WTC11 (cell line): Measurements from ENCODE around the gene PLXDC1. TPM values are rescaled to one million over a fixed set of nuclear protein-coding genes. Genes with fewer than 3 reads are reported as not detected.

Experiments used
- ATAC-seq: fragments of 200-7000 bp; cut with Tn5 transposase; 2 replicates; pipeline ENCODE4 v1.10.0; 2021; ENCODE audit warnings: mild to moderate bottlenecking, moderate library complexity
- CTCF ChIA-PET: fragments of 300-600 bp; sonication (Branson Sonifier 250); formaldehyde crosslinking; loops from one replicate; lab custom pipeline; 2021; ENCODE audit warnings: antibody characterized with exemption; lab: Charles Lee
- POLR2A ChIA-PET: fragments of 350-600 bp; sonication (Branson Sonifier 250); formaldehyde crosslinking; loops from one replicate; lab custom pipeline; 2021; ENCODE audit warnings: antibody characterized with exemption; lab: Charles Lee
- DNase-seq: peaks from one replicate; pipeline ENCODE4 v3.0.0; 2021; ENCODE audit warnings: low spot score
- H3K27ac Mint-ChIP-seq: 2 replicates; pipeline ENCODE4 v1.8.0; 2021; ENCODE audit warnings: mixed read lengths
- H3K27me3 Mint-ChIP-seq: 2 replicates; pipeline ENCODE4 v1.8.0; 2021; ENCODE audit warnings: low read depth, mild to moderate bottlenecking, moderate library complexity, mixed read lengths
- H3K36me3 Mint-ChIP-seq: 2 replicates; pipeline ENCODE4 v1.8.0; 2021; ENCODE audit warnings: mixed read lengths
- H3K4me1 Mint-ChIP-seq: 2 replicates; pipeline ENCODE4 v1.8.0; 2022; ENCODE audit warnings: mixed read lengths
- H3K4me3 Mint-ChIP-seq: 2 replicates; pipeline ENCODE4 v1.8.0; 2021; ENCODE audit warnings: mild to moderate bottlenecking, moderate library complexity, mixed read lengths
- H3K9me3 Mint-ChIP-seq: 2 replicates; pipeline ENCODE4 v1.8.0; 2021; ENCODE audit warnings: mixed read lengths
- AR ChIP-seq: fragments of 250-450 bp; sonication (Bioruptor Pico); IDR thresholded peaks from 2 replicates; pipeline ENCODE4 v1.9.0; 2021; ENCODE audit warnings: mild to moderate bottlenecking
- ATF2 ChIP-seq: sonication (generic); formaldehyde crosslinking; IDR thresholded peaks from 2 replicates; pipeline ENCODE4 v1.8.1; 2022; ENCODE audit warnings: low read depth, missing genetic modification reagents, borderline replicate concordance
- CREM ChIP-seq: sonication (generic); formaldehyde crosslinking; IDR thresholded peaks from 2 replicates; pipeline ENCODE4 v1.8.1; 2022; ENCODE audit warnings: mild to moderate bottlenecking, missing genetic modification reagents, moderate library complexity
- FOXJ3 ChIP-seq: sonication (generic); formaldehyde crosslinking; IDR thresholded peaks from 2 replicates; pipeline ENCODE4 v1.9.0; 2021; ENCODE audit warnings: missing genetic modification reagents, mild to moderate bottlenecking, borderline replicate concordance
- FOXP4 ChIP-seq: sonication (generic); formaldehyde crosslinking; IDR thresholded peaks from 2 replicates; pipeline ENCODE4 v1.8.0; 2022; ENCODE audit warnings: mild to moderate bottlenecking, missing genetic modification reagents
- HMGA2 ChIP-seq: fragments of 250-450 bp; sonication (Bioruptor Pico); IDR thresholded peaks from 2 replicates; pipeline ENCODE4 v1.4.0; 2021; ENCODE audit warnings: mild to moderate bottlenecking, moderate library complexity
- MYBL2 ChIP-seq: sonication (generic); formaldehyde crosslinking; IDR thresholded peaks from 2 replicates; pipeline ENCODE4 v1.8.1; 2023; ENCODE audit warnings: mild to moderate bottlenecking, moderate library complexity, missing genetic modification reagents
- NR2C2 ChIP-seq: sonication (generic); formaldehyde crosslinking; IDR thresholded peaks from 2 replicates; pipeline ENCODE4 v1.8.0; 2022; ENCODE audit warnings: mild to moderate bottlenecking, missing genetic modification reagents
- PRRX2 ChIP-seq: fragments of 250-450 bp; sonication (Bioruptor Pico); IDR thresholded peaks from 2 replicates; pipeline ENCODE4 v1.8.0; 2021; ENCODE audit warnings: mild to moderate bottlenecking
- RELA ChIP-seq: sonication (generic); formaldehyde crosslinking; IDR thresholded peaks from 2 replicates; pipeline ENCODE4 v1.8.1; 2022; ENCODE audit warnings: missing genetic modification reagents, mild to moderate bottlenecking, borderline replicate concordance
- TCF7 ChIP-seq: sonication (generic); formaldehyde crosslinking; IDR thresholded peaks from 2 replicates; pipeline ENCODE4 v1.8.0; 2022; ENCODE audit warnings: mild to moderate bottlenecking, low read depth, missing genetic modification reagents, moderate library complexity
- TEAD4 ChIP-seq: sonication (generic); formaldehyde crosslinking; IDR thresholded peaks from 2 replicates; pipeline ENCODE4 v1.8.0; 2022; ENCODE audit warnings: mild to moderate bottlenecking, missing genetic modification reagents
- TP53 ChIP-seq: sonication (generic); formaldehyde crosslinking; IDR thresholded peaks from 2 replicates; pipeline ENCODE4 v1.8.1; 2023; ENCODE audit warnings: mild to moderate bottlenecking, missing genetic modification reagents
- ZNF219 ChIP-seq: sonication (generic); formaldehyde crosslinking; IDR thresholded peaks from 2 replicates; pipeline ENCODE4 v1.8.0; 2023; ENCODE audit warnings: missing genetic modification reagents, mild to moderate bottlenecking, borderline replicate concordance
- ZNF232 ChIP-seq: sonication (generic); formaldehyde crosslinking; IDR thresholded peaks from 2 replicates; pipeline ENCODE4 v1.8.0; 2022; ENCODE audit warnings: mild to moderate bottlenecking, missing genetic modification reagents
- ZNF396 ChIP-seq: fragments of 250-450 bp; sonication (Bioruptor Pico); IDR thresholded peaks from 2 replicates; pipeline ENCODE4 v1.8.0; 2021; ENCODE audit warnings: mild to moderate bottlenecking, moderate library complexity, borderline replicate concordance
- total RNA-seq: library from RNA; stranded (reverse); gene quantifications from 3 replicates; pipeline ENCODE4 v1.2.3, GENCODE V29; 2021
- TF ChIP-seq, protein P1 (sequence below): sonication (generic); formaldehyde crosslinking; IDR thresholded peaks from 2 replicates; pipeline ENCODE4 v1.8.1; 2023; ENCODE audit warnings: mild to moderate bottlenecking, moderate library complexity, missing genetic modification reagents
- TF ChIP-seq, protein P2 (sequence below): fragments of 250-450 bp; sonication (Bioruptor Pico); IDR thresholded peaks from 2 replicates; pipeline ENCODE4 v1.9.0; 2021; ENCODE audit warnings: mild to moderate bottlenecking, borderline replicate concordance

PLXDC1 gene
- total RNA-seq, 1 experiment from 2014 or later: 5.4 TPM

GRCh38 chr17:39191750-39192510 is 40.5 kb upstream of the PLXDC1 start:
- ChIA-PET POLR2A (interaction anchor here (0.6 kb wide), 1 partner anchor 107 kb away, joined by 4 read pairs; no protein-coding TSS in a partner anchor), CTCF (interaction anchor here (1.8 kb wide), 1 partner anchor 17 kb away, joined by 5 read pairs; no protein-coding TSS in a partner anchor)
- Mint-ChIP-seq H3K27me3 (no peaks in the 10 kb centered on the region), H3K36me3 (peaks cover 28% of the 10 kb centered on the region), H3K9me3 (no peaks in the 10 kb centered on the region), H3K27ac (peak overlapping the region; percentile 57), H3K4me1 (peaks cover 24% of the 10 kb centered on the region), H3K4me3 (no peak overlapping the region)
- no peak for TF ChIP-seq CREM
- no peak for TF ChIP-seq TCF7 (CRISPR knock-in tag)
- no peak for TF ChIP-seq FOXJ3 (CRISPR knock-in tag)
- TF ChIP-seq PRRX2 (CRISPR knock-in tag): no peak
- TF ChIP-seq AR (CRISPR knock-in tag): no peak
- DNase-seq (no peak), ATAC-seq (no peak)

DNA sequence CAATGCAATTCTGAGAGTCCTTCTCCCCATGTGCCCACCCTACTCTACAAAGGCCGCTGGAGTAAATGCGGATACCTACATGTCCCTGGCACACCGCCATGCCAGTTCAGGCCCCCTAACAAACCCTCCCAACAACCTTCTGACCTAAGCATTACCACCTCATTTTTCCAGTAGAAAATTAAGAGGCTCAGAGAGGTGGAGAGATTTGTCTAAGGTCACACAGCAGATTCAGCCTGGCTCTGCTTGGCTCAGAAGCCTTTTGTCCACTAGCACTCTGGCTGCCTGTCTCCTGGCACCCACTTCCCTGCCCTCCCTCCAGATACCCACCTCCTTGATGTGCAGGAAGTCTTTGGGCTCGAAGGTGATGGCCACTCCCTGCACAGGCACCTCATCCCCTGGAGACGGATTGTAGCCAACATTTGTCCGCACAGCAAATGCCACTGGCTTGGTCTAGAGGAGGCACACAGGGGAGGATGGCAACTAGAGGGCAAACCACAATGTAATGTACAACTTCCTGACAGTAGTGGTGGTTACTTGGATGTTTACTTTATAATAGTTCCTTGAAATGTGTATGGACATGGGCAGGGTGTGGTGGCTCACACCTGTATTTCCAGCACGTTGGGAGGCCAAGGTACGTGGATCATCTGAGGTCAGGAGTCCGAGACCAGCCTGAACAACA is 35.9 kb upstream of the PLXDC1 start:
- H3K36me3 Mint-ChIP-seq: peaks cover 28% of the 10 kb centered on the region

More for the DNA sequence above, 35.9 kb upstream of the PLXDC1 start:
- DNase-seq (no peak), ATAC-seq (no peak)
- TF ChIP-seq ATF2 (CRISPR knock-in tag) (no peak), FOXJ3 (CRISPR knock-in tag) (no peak), HMGA2 (CRISPR knock-in tag) (no peak), ZNF219 (CRISPR knock-in tag) (no peak), ZNF232 (CRISPR knock-in tag) (no peak), FOXP4 (no peak), RELA (CRISPR knock-in tag) (no peak), TEAD4 (CRISPR knock-in tag) (no peak), NR2C2 (CRISPR knock-in tag) (no peak), MYBL2 (CRISPR knock-in tag) (no peak), TP53 (CRISPR knock-in tag) (no peak), ZNF396 (CRISPR knock-in tag) (no peak)
- TF ChIP-seq, protein P1, sequence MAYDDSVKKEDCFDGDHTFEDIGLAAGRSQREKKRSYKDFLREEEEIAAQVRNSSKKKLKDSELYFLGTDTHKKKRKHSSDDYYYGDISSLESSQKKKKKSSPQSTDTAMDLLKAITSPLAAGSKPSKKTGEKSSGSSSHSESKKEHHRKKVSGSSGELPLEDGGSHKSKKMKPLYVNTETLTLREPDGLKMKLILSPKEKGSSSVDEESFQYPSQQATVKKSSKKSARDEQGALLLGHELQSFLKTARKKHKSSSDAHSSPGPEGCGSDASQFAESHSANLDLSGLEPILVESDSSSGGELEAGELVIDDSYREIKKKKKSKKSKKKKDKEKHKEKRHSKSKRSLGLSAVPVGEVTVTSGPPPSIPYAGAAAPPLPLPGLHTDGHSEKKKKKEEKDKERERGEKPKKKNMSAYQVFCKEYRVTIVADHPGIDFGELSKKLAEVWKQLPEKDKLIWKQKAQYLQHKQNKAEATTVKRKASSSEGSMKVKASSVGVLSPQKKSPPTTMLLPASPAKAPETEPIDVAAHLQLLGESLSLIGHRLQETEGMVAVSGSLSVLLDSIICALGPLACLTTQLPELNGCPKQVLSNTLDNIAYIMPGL (CRISPR knock-in tag): no peak
- TF ChIP-seq, protein P2, sequence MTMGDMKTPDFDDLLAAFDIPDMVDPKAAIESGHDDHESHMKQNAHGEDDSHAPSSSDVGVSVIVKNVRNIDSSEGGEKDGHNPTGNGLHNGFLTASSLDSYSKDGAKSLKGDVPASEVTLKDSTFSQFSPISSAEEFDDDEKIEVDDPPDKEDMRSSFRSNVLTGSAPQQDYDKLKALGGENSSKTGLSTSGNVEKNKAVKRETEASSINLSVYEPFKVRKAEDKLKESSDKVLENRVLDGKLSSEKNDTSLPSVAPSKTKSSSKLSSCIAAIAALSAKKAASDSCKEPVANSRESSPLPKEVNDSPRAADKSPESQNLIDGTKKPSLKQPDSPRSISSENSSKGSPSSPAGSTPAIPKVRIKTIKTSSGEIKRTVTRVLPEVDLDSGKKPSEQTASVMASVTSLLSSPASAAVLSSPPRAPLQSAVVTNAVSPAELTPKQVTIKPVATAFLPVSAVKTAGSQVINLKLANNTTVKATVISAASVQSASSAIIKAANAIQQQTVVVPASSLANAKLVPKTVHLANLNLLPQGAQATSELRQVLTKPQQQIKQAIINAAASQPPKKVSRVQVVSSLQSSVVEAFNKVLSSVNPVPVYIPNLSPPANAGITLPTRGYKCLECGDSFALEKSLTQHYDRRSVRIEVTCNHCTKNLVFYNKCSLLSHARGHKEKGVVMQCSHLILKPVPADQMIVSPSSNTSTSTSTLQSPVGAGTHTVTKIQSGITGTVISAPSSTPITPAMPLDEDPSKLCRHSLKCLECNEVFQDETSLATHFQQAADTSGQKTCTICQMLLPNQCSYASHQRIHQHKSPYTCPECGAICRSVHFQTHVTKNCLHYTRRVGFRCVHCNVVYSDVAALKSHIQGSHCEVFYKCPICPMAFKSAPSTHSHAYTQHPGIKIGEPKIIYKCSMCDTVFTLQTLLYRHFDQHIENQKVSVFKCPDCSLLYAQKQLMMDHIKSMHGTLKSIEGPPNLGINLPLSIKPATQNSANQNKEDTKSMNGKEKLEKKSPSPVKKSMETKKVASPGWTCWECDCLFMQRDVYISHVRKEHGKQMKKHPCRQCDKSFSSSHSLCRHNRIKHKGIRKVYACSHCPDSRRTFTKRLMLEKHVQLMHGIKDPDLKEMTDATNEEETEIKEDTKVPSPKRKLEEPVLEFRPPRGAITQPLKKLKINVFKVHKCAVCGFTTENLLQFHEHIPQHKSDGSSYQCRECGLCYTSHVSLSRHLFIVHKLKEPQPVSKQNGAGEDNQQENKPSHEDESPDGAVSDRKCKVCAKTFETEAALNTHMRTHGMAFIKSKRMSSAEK (CRISPR knock-in tag): no peak
- ChIA-PET POLR2A (no interaction called here), CTCF (interaction anchor here (4.9 kb wide), 1 partner anchor 13 kb away, joined by 39 read pairs; no protein-coding TSS in a partner anchor)
- Mint-ChIP-seq H3K4me3 (no peak overlapping the region), H3K4me1 (no peaks in the 10 kb centered on the region), H3K9me3 (no peaks in the 10 kb centered on the region), H3K27ac (no peak overlapping the region), H3K27me3 (no peaks in the 10 kb centered on the region)
